Breast epithelium (tissue), 4 donors: ENCODE results near the gene JMJD1C. TPM values are rescaled to one million over a fixed set of nuclear protein-coding genes. Genes with fewer than 3 reads are reported as not detected.
"Not testable (repeated sequence)": the region's sequence is repeated elsewhere in the genome, so short reads cannot be mapped to it uniquely, and the experiment has no call there.

Experiments used
- DNase-seq, 2 donors: peaks; one replicate each; pipeline ENCODE4 v3.0.0-alpha.2; 2019; ENCODE audit warnings: low spot score in 2 of 2
- H3K27ac ChIP-seq, 2 donors: fragments of 200-600 bp; sonication (generic) in 1 of 2; one replicate each; pipeline ENCODE4 v1.5.1; 2016 to 2019; ENCODE audit warnings: mild to moderate bottlenecking in 1 of 2
- H3K27me3 ChIP-seq, 2 donors: fragments of 200-600 bp; sonication (generic) in 1 of 2; one replicate each; pipeline versions ENCODE4 v1.5.1 to v1.6.0; 2017 to 2019; ENCODE audit warnings: control low read depth in 1 of 2, mild to moderate bottlenecking in 1 of 2
- H3K36me3 ChIP-seq: fragments of 200-600 bp; one replicate; pipeline ENCODE4 v1.5.1; 2019
- H3K4me1 ChIP-seq, 2 donors: fragments of 200-600 bp; sonication (generic); one replicate each; pipeline ENCODE4 v1.5.1; 2016 to 2019; ENCODE audit warnings: control low read depth in 1 of 2
- H3K4me3 ChIP-seq, 3 donors: fragments of 200-600 bp; sonication (generic); 1 replicate in 2 of 3; 2 replicates in 1 of 3; pipeline ENCODE4 v1.5.1; 2016 to 2019; ENCODE audit warnings: mild to moderate bottlenecking in 3 of 3, moderate library complexity in 2 of 3
- H3K9me3 ChIP-seq, 2 donors: fragments of 200-600 bp; sonication (generic) in 1 of 2; one replicate each; pipeline ENCODE4 v1.5.1; 2016 to 2019; ENCODE audit warnings: control low read depth in 1 of 2
- POLR2A ChIP-seq: fragments of 450-650 bp; IDR thresholded peaks from one replicate; pipeline ENCODE4 v1.6.1; 2016; ENCODE audit warnings: antibody characterized with exemption, mild to moderate bottlenecking, moderate library complexity
- POLR2AphosphoS5 ChIP-seq, 3 donors: sonication (generic); formaldehyde crosslinking; IDR thresholded peaks; one replicate each; pipeline ENCODE4 v1.6.1; 2017; ENCODE audit warnings: antibody characterized with exemption in 3 of 3
- intact Hi-C: fragments of 100-400 bp; cut with DNase I; formaldehyde crosslinking; loops from one replicate; pipeline ENCODE4 v1.15.1; 2023; ENCODE audit warnings: low total_unique reads
- total RNA-seq, 3 donors: library from RNA; depleted of rRNA; stranded (reverse); fragments of >200 nt; gene quantifications; one replicate each; pipeline ENCODE4 v1.1.0, GENCODE V29; 2016
- TF ChIP-seq, protein P1 (sequence below), 3 donors: fragments of 450-650 bp; IDR thresholded peaks; one replicate each; pipeline ENCODE4 v1.5.1; 2016 to 2017; ENCODE audit warnings: antibody characterized with exemption in 3 of 3, mild to moderate bottlenecking in 3 of 3, moderate library complexity in 3 of 3

JMJD1C gene
- total RNA-seq, 3 donors from 2014 or later = 134 to 327 (median 162) TPM

DNA sequence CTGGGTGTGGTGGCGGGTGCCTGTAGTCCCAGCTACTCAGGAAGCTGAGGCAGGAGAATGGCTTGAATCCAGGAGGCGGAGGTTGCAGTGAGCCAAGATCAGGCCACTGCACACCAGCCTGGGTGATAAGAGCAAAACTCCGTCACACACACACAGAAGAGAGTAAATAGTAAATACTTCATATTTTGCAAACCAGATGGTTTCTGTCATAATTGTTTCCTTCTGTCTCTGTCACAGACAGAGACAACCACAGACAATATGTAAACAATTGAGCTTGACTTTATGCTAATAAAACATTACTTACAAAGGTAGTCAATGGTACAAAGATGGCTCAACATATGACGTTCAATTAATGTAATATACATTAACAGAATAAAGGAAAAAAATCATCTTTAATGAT, 83.7 kb downstream of the JMJD1C start:
- H3K36me3 ChIP-seq = no peaks in the 10 kb centered on the region
- intact Hi-C loops = no loop called here

DNA sequence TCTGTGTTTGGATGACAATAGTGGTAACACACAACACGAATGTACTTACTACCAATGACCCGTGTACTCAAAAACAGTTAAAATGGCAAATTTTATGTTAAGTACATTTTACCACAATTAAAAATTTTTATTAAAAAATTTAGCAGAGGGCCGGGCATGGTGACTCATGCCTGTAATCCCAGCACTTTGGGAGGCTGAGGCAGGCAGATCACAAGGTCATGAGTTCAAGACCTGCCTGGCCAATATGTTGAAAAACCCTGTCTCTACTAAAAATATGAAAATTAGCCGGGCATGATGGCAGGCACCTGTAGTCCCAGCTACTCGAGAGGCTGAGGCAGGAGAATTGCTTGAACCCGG, 88.5 kb downstream of the JMJD1C start:
- peak overlapping the region; percentile 5 to 36 for H3K27ac ChIP-seq
- H3K4me3 ChIP-seq = peak overlapping the region in 2 of 3 donors; percentile 3 to 21
- not testable (repeated sequence) for DNase-seq

More for the DNA sequence above, 83.7 kb downstream of the JMJD1C start:
- Histone ChIP-seq H3K27me3 (no peaks in the 10 kb centered on the region), H3K4me3 (no peak overlapping the region), H3K27ac (no peak overlapping the region), H3K4me1 (no peaks in the 10 kb centered on the region), H3K9me3 (no peaks in the 10 kb centered on the region)
- TF ChIP-seq POLR2AphosphoS5 (IDR thresholded peaks at IDR 0.05) = no peak
- TF ChIP-seq POLR2A = no peak
- TF ChIP-seq, protein P1, sequence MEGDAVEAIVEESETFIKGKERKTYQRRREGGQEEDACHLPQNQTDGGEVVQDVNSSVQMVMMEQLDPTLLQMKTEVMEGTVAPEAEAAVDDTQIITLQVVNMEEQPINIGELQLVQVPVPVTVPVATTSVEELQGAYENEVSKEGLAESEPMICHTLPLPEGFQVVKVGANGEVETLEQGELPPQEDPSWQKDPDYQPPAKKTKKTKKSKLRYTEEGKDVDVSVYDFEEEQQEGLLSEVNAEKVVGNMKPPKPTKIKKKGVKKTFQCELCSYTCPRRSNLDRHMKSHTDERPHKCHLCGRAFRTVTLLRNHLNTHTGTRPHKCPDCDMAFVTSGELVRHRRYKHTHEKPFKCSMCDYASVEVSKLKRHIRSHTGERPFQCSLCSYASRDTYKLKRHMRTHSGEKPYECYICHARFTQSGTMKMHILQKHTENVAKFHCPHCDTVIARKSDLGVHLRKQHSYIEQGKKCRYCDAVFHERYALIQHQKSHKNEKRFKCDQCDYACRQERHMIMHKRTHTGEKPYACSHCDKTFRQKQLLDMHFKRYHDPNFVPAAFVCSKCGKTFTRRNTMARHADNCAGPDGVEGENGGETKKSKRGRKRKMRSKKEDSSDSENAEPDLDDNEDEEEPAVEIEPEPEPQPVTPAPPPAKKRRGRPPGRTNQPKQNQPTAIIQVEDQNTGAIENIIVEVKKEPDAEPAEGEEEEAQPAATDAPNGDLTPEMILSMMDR (IDR thresholded peaks at IDR 0.05) = no peak
- DNase-seq = no peak

DNA sequence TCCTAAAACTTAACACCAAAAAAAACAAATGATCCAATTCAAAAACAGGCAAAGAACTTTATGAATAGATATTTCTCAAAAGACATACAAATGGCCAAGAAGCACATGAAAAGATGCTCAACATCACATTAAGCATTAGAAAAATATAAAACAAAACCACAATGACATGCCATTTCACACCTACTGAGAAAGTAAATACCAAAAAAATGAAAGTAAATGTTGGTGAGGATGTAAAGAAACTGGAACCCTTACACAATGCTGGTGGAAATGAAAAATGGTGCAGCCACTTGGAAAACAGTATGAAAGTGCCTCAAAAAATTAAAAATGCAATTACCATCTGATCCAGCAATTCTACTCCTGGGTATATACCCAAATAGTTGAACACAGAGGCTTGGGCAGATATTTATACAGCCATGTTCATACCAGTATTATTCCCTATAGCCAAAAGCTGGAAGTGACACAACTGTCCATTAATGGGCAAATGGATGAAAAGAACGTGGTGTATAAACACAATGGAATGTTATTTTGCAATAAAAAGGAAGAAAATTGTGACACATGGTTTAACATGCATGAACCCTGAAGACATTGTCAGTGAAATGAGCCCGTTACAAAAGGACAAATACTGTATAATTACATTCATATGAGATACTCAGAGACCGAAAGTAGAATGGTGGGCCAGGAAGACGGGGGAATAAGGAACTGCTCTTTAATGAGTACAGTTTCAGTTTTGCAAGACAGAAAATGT, 89.0 kb downstream of the JMJD1C start:
- TF ChIP-seq POLR2AphosphoS5 (IDR thresholded peaks at IDR 0.05) = no peak
- TF ChIP-seq POLR2A = no peak
- TF ChIP-seq, protein P1 (IDR thresholded peaks at IDR 0.05) = no peak
- intact Hi-C loops = no loop called here
- Histone ChIP-seq H3K9me3 (no peaks in the 10 kb centered on the region), H3K4me3 (peak overlapping the region in 2 of 3 donors; percentile 3 to 21), H3K4me1 (no peaks in the 10 kb centered on the region), H3K27ac (peak overlapping the region; percentile 5 to 36), H3K27me3 (no peaks in the 10 kb centered on the region), H3K36me3 (no peaks in the 10 kb centered on the region)
- no peak for DNase-seq

More for the DNA sequence above, 88.5 kb downstream of the JMJD1C start:
- H3K27me3 ChIP-seq, intact Hi-C loops, H3K36me3 ChIP-seq, H3K4me1 ChIP-seq, H3K9me3 ChIP-seq: not testable (repeated sequence)

DNA sequence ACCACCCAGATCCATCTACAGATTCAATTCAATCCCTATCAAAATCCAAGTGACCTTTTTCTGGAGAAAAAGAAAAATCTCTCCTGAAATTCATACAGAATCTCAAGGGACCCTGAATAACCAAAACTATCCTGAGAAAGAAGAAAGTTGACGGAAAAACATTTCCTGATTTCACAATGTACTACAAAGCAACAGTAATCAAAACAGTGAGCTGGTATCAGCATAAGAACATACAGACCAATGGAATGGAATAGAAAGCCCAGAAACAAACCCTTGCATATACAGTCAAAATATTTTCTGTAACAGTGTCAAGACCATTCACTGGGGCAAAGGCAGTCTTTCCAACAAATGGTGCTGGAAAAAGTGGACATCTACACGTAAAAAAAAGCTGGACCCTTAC, 89.9 kb downstream of the JMJD1C start:
- Histone ChIP-seq H3K4me1 (no peaks in the 10 kb centered on the region), H3K27ac (peak overlapping the region in 1 of 2 donors; percentile 26), H3K9me3 (no peaks in the 10 kb centered on the region), H3K36me3 (no peaks in the 10 kb centered on the region), H3K4me3 (no peak overlapping the region), H3K27me3 (no peaks in the 10 kb centered on the region)
- intact Hi-C loops = no loop called here
- DNase-seq = no peak
- no peak for TF ChIP-seq POLR2A
- TF ChIP-seq, protein P1 (IDR thresholded peaks at IDR 0.05) = no peak
- TF ChIP-seq POLR2AphosphoS5 (IDR thresholded peaks at IDR 0.05) = no peak

DNA sequence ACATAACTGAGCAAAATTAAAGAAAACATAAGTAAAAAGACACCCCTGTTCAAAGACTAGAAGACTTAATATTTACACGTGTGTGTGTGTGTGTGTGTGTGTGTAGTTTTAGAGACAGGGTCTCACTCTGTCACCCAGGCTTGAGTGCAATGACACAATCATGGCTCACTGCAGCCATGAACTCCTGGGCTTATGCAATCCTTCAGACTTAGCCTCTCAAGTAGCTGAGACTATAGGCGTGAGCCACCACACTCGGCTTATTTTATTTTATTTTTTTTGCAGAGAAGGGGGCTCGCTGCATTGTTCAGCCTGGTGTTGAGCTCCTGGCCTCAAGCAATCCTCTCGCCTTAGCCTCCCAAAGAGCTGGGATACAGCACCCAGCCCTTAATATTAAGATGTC, 90.3 kb downstream of the JMJD1C start:
- no peak overlapping the region for H3K4me3 ChIP-seq
- no peaks in the 10 kb centered on the region for H3K4me1 ChIP-seq
- TF ChIP-seq POLR2A = no peak
- TF ChIP-seq, protein P1 (IDR thresholded peaks at IDR 0.05) = no peak
- intact Hi-C loops = no loop called here
- DNase-seq = no peak
- H3K36me3 ChIP-seq = no peaks in the 10 kb centered on the region
- no peaks in the 10 kb centered on the region for H3K9me3 ChIP-seq
- no peaks in the 10 kb centered on the region for H3K27me3 ChIP-seq
- H3K27ac ChIP-seq = peak overlapping the region in 1 of 2 donors; percentile 1
